Measurements from ENCODE around the gene CNTRL.
"Not testable (repeated sequence)": the region's sequence is repeated elsewhere in the genome, so short reads cannot be mapped to it uniquely, and the experiment has no call there.

Gene CNTRL, protein sequence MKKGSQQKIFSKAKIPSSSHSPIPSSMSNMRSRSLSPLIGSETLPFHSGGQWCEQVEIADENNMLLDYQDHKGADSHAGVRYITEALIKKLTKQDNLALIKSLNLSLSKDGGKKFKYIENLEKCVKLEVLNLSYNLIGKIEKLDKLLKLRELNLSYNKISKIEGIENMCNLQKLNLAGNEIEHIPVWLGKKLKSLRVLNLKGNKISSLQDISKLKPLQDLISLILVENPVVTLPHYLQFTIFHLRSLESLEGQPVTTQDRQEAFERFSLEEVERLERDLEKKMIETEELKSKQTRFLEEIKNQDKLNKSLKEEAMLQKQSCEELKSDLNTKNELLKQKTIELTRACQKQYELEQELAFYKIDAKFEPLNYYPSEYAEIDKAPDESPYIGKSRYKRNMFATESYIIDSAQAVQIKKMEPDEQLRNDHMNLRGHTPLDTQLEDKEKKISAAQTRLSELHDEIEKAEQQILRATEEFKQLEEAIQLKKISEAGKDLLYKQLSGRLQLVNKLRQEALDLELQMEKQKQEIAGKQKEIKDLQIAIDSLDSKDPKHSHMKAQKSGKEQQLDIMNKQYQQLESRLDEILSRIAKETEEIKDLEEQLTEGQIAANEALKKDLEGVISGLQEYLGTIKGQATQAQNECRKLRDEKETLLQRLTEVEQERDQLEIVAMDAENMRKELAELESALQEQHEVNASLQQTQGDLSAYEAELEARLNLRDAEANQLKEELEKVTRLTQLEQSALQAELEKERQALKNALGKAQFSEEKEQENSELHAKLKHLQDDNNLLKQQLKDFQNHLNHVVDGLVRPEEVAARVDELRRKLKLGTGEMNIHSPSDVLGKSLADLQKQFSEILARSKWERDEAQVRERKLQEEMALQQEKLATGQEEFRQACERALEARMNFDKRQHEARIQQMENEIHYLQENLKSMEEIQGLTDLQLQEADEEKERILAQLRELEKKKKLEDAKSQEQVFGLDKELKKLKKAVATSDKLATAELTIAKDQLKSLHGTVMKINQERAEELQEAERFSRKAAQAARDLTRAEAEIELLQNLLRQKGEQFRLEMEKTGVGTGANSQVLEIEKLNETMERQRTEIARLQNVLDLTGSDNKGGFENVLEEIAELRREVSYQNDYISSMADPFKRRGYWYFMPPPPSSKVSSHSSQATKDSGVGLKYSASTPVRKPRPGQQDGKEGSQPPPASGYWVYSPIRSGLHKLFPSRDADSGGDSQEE (N-terminal part only)

DNA sequence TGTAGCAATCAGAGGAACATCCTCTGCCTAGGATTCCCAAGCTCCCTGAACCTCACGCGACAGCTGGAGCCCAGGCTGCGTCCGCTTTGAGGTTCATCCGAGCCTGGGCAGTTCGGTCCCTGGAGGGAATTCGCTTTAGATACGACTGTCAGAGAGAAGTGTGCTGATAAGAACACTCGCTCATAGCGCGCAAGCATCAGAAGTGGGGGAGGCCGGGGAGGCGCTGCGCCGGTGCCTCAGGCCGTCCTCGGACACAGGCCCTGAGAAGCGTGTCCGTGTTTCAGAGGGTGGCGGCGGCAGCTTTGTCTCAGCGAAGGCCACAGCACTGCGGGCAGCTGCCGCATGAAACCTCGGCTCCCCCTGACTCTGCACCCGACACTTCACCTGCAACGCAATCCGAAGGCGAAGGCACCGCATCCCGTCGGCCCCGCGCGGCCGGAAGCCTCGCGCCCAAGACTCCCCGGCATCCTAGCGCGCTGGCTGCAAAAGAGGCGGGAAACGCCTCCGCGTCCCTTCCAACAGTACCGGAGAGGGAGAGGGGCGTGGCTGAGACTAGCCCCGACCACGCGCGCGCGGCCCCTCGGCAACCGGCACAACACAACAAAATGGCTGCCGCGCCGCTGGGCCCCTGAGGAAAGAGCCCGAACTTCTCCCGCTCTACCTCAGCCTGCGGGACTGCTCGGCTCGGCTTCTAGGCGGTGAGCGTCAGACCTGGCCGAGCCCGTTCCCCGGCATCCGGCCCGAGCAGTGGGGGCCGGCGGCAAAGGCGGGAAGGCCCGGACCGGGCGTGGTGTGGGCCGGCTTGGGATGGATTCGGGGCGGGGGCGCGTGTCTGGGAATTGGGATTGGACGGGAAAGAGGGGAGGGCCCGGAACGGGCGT lies at the start of gene CNTRL:
Gene CNTRL, plus strand, starts transcription at position 586 of the 881 bp plus-strand sequence. CDS start 13,372 bp downstream, outside the sequence.
- DNase-seq (ENCODE audit: low read depth, low spot score), result peak; percentile 93

DNA sequence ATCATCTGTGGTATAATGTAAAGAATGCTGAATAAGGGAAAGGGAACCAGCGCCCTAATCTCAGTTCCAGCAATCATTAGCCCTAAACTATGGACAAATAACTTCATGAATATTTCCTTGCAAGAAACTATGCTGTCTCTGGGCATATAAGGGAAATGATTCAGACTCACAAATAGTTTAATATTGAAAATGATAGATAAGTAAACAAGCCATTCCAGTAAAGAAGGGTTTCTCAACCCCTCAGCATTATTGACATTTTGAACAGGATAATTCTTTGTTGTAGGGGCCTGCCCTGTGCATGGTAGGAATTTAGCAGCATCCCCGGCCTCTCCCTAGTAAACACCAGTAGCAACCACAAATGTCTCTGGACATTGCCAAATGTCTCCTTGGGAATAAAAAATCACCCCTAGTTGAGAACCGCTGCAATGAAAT lies 48.5 kb upstream of the CNTRL start:
- DNase-seq (ENCODE audit: low read depth, low spot score), result peak; percentile 6

DNA sequence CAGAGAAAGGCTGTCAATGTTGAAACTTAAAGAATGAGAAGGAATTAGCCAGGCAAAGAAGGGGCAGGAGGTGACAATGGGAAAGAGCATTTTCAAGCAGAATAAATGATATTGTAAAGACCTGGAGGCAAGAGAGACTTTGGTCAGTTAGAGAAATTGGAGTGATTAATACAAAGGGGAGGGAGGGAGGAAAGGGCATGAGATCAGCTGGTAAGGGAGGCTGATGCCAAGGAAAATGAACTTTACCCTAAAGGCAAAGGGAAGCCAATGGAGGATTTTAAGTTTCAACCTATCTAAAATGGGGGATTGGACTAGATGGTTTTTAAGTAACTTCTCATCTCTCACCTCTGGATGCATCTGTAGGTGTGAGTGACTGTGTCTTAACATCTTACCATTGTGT lies 48.0 kb upstream of the CNTRL start:
- DNase-seq (ENCODE audit: low read depth, low spot score), result no peak

DNA sequence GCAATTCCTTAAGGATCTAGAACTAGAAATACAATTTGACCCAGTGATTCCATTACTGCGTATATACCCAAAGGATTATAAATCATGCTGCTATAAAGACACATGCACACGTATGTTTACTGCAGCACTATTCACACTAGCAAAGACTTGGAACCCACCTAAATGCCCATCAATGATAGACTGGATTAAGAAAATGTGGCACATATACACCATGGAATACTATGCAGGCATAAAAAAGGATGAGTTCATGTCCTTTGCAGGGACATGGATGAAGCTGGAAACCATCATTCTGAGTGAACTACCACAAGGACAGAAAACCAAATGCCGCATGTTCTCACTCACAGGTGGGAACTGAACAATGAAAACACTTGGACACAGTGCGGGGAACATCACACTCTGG lies 46.5 kb upstream of the CNTRL start:
- DNase-seq (ENCODE audit: low read depth, low spot score), result not testable (repeated sequence)

DNA sequence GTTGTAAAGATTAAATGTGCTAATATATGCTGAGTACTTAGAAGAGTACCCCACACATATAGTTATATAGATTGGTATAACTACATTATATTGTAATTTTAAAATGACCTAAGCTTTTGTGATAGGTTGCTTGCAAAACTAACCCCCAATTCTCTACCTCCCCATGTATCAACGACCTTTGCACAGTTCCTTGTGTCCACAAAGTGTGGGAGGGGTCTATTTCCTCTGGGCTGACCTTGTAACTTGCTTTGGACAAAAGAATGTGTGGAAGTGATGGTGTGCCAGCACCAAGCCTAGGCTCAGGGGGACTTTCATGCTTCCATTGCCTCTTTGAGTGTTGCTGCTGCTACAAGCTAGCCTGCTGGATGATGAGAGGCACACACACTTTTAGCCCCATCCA lies 45.3 kb upstream of the CNTRL start:
- DNase-seq (ENCODE audit: low read depth, low spot score), result no peak

DNA sequence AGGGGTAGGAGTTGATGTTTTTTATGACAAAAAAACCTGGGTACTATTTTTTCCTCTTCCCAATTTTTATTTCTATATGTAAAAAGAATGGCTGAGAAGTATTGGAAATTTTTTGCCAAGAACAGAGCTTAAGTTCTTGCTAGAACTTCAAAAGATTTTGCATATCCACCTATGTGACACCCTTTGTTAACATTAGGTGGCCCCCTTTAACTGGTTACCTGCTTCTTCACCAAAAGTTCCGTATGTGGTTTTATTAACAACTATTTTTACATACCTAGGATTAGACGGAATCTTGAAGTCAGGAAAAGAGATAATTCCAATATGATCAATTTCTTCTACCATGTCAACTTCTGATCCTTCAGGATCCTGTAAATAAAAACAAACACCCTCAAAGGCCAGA lies 40.2 kb upstream of the CNTRL start:
- DNase-seq (ENCODE audit: low read depth, low spot score), result no peak

DNA sequence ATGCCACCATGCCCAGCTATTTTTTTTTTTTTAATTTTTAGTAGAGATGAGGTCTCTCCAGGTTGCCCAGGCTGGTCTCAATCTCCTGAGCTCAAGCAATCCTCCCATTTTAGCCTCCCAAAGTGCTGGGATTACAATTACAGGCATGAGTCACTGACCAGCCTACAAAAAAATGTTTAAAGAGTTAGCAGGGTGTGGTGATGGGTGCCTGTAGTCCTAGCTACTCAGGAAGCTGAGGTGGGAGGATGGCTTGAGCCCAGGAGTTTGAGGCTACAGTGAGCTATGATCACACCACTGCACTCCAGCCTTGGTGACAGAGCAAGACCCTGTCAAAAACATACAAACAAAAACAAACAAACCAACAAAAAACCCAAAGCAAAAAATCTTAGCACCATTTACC lies 39.0 kb upstream of the CNTRL start:
- not testable (repeated sequence) for DNase-seq (ENCODE audit: low read depth, low spot score)

DNA sequence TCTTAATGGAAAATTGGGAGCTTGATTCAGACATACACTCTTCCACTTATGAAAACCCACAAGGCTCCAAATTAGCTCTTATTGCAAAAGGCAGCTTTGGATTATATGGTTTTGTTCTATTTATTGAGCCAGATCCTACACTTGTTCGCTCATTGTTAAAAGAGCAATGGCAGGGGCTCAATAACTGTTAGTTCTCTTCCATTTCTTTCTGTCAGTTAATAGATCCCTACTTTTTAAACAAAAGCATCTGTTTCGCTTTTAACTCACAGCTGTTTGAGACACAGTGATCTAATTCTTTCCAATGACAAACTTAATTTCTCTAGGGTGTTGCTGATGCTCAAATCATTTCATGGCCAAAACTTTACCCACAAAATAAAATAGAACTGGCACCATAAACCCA lies 36.4 kb upstream of the CNTRL start:
- DNase-seq (ENCODE audit: low read depth, low spot score), result no peak

DNA sequence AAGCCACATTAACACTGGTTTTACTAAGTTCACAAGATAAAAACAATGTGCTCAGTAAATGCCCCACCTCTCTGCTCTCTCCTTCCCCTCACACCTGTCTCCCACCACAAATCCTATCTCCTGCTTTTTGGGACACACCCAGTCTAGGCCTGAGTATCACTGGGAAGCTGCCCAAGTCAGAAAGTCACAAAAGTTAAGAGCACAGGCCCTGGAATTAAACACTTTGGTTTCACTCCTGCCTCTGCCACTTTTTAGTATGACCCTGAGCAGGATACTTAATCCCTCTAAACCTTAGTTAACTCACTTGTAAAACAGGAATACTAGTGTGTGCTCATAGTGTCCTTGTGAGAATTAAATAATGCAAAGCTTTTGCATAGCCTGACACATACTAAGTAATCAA lies 36.0 kb upstream of the CNTRL start:
- DNase-seq (ENCODE audit: low read depth, low spot score), result no peak

DNA sequence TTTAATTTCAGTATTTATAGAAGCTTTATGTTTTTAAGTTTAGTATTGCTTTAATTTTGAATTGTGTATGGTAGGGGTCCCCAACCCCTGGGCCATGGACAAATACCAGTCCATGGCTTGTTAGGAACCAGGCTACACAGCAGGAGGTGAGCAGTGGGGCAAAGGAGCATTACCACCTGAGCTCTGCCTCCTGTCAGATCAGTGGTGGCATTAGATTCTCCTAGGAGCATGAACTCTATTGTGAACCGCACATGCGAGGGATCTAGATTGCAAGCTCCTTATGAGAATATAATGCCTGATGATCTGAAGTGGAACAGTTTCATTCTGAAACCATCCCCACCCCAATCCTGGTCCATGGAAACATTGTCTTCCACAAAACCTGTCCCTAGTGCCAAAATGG lies 26.6 kb upstream of the CNTRL start:
- no peak for DNase-seq (ENCODE audit: low read depth, low spot score)

DNA sequence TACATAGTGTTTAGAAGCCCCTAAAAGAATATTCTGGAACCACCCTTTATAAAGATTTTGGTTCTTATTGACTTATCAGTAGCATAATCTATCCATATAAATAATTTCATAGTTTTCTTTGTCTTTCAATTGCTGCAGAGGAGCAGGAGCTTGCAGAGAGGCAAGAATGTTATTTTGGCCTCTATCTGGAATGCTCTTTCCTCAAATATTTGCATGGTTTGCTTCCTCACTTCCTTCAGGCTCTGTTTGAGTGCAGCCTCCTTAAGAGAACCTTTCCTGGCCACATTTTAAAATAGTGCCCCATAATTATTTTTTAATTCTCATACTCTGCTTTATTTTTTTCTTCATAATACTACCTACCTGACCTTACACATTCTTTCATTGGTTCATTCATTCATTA lies 26.1 kb upstream of the CNTRL start:
- no peak for DNase-seq (ENCODE audit: low read depth, low spot score)

DNA sequence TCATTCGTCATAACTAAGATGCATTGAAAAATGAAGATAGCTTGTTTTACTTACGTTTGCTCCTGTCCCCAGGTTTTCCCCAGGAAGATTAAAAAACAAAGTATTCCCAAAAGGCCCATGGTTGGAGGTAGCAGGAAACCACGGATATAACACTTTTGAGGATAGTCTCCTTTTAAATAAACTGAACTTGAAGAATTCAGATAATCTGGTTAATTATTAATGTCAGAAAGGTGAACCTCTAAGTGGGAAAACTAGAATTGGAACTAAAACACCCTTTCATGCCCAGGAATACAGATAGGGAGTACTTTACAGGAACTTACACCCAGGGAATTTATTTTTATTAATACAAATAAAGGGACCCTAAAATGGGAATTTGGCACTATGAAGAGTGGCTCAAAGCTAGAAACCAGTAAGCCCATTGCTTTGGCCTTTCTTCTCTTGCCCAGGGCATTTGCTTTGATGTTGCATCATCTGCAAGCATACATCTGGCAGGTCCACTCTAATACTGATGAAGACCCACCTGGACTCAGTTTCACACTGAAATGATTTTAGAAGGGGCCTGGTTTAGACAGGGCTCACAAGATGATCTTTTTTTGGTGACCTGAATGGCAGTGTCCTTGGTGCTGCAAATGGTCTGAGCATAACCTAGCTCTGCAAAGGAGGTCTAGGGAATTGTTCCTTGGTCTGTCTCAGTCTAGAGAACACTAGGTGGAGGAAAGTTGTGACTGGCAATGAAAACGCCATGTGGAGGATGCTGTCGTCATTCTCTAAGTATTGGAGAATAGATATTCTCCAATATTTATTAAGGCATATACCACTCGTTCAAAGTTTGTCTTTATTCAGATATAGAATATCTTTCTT lies 24.4 kb upstream of the CNTRL start, which contains the start of gene C5:
Gene C5, minus strand, starts transcription at position 148 of the 861 bp plus-strand sequence. Its CDS starts 29 bp downstream, at position 119.
- DNase-seq (ENCODE audit: low read depth, low spot score), result no peak

DNA sequence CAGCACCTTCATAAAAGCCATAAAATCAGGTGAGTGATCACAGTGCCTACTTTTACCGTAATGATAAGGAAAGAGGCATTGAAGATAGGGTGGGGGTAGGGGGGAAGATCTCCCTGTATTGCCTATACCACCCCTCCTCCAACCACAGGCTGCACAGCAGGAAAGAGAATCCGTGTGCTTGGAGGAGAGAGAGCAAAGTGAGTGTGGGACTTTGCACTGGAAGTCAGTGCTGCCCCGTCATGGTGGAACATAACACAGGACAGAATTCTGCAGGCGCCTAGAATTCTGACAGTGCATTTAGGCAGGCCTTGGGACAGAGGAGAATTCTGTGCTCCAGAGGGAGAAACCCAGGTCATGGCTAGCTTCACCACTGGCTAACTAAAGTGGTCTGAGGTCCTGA lies 21.2 kb upstream of the CNTRL start:
- no peak for DNase-seq (ENCODE audit: low read depth, low spot score)

DNA sequence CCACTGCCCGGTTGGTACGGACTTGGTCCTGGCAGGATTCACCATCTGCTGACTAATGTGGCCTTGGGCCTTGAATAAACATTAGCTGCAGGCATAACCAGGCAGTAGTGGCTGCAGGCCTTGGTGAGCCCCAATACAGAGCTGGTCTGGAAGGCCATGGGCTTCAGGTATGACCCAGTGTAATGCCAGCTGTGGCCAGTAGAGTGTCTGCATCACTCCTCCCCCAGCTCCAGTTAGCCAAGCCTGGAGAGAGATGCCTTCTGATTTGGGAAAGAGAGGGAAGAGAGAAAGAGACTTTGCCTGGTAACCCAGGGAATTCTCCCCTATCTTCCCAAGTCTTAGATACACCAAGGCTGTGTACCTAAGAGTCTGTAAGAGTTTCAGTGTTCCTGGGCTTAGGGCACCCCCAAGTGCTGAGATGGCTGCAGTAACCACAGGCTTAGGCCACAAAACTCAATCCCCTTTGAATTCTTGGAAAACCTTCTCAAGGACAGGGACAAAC lies 19.1 kb upstream of the CNTRL start:
- DNase-seq (ENCODE audit: low read depth, low spot score), result peak; percentile 61

DNA sequence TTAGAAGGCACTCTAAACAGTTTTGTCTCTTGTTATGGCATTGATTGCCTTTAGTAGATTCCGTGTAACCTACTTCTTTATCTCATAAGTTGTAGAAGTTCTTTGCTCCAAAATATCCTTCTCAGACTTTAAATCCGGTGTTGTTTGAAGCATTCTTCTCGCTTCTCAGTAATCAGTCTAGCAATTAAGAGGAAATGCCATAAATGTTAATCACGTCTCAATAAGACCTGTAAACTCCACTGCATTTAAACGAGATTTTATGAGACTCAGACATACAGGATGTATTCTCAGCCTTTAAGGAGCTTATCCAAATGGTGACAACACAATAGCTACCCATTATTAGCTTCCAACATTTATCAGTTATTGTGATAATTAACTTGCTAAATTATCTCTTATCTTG lies 16.9 kb upstream of the CNTRL start:
- DNase-seq (ENCODE audit: low read depth, low spot score), result no peak

DNA sequence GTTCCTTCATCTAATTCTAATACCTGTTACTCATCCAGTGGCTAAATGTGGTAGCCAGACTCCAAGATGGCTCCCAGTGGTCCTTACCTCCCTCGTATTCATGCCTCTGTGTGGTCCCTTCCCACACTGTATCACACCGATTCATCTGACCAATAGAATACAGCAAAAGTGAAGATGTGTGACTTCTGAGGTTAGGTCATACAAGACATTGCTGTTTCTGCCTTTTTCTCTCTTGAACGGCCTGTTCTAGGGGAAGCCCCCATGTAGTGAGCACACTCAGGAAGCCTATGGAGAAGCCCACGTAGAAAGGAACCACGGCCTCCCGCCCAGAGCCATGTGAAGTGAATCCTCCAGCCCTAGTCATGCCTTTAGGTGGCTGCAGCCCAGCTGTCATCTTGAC lies 15.2 kb upstream of the CNTRL start:
- DNase-seq (ENCODE audit: low read depth, low spot score), result no peak

DNA sequence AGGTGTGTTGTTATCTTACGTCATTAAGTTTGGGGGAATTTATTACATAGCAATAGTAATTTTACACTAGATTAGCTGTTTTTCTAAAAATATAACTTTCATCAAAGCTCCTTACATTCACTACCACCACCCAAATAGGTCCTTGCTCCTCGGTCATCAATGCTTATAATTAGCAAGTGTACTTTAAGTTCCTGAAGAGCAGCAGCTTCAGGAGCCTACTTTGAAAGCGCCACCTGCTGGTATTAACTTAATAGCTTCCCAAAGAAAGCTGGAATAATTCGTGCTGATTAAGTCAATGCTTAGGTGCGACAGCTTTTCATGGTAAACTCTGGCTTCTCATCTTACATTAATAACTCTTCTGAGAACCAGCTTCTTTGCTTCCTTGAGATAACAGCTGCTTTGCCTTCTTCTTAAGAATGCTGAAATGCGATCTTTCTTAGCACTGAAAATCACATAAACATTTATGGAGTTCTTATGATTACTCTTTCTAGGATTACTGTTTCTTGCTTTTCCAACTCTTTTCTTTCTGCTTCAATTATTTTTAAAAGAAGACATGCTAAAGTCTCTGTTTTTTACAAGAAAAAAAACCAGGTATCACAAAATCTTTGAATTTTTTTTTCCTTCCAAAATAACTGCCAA lies 14.6 kb upstream of the CNTRL start:
- peak; percentile 41 for DNase-seq (ENCODE audit: low read depth, low spot score)

DNA sequence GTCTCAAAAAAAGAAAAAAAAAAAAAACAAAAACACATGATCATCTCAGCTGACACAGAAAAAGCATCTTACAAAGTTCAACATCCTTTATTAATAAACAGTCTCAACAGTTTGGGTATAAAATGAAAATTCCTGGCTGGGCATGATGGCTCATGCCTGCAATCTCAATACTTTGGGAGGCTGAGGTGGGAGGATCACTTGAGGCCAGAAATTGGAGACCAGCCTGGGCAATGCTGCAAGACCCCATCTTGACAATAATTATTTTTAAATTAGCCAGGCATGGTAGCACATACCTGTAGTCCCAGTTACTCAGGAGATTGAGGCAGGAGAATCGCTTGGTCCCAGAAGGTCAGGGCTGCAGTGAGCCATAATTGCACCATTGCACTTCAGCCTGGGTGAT lies 7.9 kb upstream of the CNTRL start:
- DNase-seq (ENCODE audit: low read depth, low spot score), result no peak

DNA sequence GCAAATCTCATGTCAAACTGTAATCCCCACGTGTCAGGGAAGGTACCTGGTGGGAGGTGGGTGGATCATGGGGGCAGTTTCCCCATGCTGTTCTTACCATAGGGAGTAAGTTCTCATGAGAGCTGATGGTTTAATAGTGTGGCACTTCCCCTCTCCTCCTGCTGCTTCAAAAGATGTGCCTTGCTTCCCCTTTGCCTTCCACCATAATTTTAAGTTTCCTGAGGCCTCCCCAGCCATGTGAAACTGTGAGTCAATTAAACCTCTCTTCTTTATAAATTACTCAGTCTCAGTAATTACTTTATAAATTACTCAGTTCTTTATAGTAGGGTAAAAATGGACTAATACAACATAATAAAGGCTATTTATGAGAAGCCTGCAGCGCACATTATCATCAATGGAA lies 7.1 kb upstream of the CNTRL start:
- no peak for DNase-seq (ENCODE audit: low read depth, low spot score)
